ENCODE data around the gene EVC2.

DNA sequence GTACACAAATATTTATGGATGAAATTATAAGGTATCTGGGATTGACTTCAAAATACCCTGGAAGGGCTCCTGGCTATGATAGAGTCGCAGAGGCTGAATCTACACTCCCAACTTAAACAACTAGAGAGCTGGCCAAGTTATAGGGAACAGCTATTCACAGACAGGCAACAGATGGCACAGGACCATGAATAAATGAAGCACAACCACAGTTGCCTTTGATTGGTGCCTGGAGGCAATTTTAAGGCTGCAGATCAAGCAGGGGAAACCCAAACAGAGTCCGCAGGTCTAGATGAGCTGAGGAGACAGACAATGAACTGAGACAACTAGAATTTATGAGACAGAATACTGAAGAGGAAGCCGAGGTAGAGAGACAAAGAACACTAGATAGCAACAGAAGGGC is 155.9 kb downstream of the EVC2 start:
- TF ChIP-seq POLR2A (IDR thresholded peaks at IDR 0.05) (no peak), CTCF (IDR thresholded peaks at IDR 0.05) (no peak)
